GM06990 (cell line): Measurements from ENCODE around the gene MUC2.

Source experiments
- DNase-seq: peaks from one replicate; pipeline ENCODE4 v3.0.0-alpha.2; 2011; ENCODE audit not compliant: insufficient read length; ENCODE audit errors: extremely low read depth
- H3K27me3 ChIP-seq: replicated peaks from 2 replicates; pipeline ENCODE4 v1.6.0; 2011; ENCODE audit warnings: low read length; ENCODE audit not compliant: control insufficient read depth, insufficient read depth
- H3K36me3 ChIP-seq: 2 replicates; pipeline ENCODE4 v1.5.1; 2011; ENCODE audit warnings: low read length; ENCODE audit not compliant: control insufficient read depth, insufficient read depth
- H3K4me3 ChIP-seq: replicated peaks from 2 replicates; pipeline ENCODE4 v1.5.1; 2011; ENCODE audit warnings: low read depth, mild to moderate bottlenecking, control low read depth, low read length
- CTCF ChIP-seq: IDR thresholded peaks from 2 replicates; pipeline ENCODE4 v1.5.1; 2011; ENCODE audit warnings: low read length, control low read depth, mild to moderate bottlenecking, inconsistent platforms; ENCODE audit not compliant: insufficient read depth, poor library complexity, severe bottlenecking

The MUC2 gene

GRCh38 chr11:1055109-1055703 is 19.5 kb upstream of the MUC2 start:
- no peak for TF ChIP-seq CTCF
- Histone ChIP-seq H3K4me3 (no peak overlapping the region), H3K36me3 (no peaks in the 10 kb centered on the region), H3K27me3 (no peaks in the 10 kb centered on the region; the same call in 1 of the 2 replicates)
- DNase-seq: peak; percentile 0

GRCh38 chr11:1055990-1056771 is 18.5 kb upstream of the MUC2 start:
- Histone ChIP-seq H3K36me3 (no peaks in the 10 kb centered on the region), H3K27me3 (no peaks in the 10 kb centered on the region; the same call in 1 of the 2 replicates)

GRCh38 chr11:1057806-1058205 is 16.9 kb upstream of the MUC2 start:
- TF ChIP-seq CTCF: no peak
- H3K4me3 ChIP-seq: no peak overlapping the region
- H3K36me3 ChIP-seq: no peaks in the 10 kb centered on the region
- no peak for DNase-seq
- no peaks in the 10 kb centered on the region; the same call in 1 of the 2 replicates for H3K27me3 ChIP-seq

More at GRCh38 chr11:1055990-1056771, 18.5 kb upstream of the MUC2 start:
- TF ChIP-seq CTCF: no peak
- no peak overlapping the region for H3K4me3 ChIP-seq
- DNase-seq: peak; percentile 3

- TF ChIP-seq CTCF: no peak
- no peaks in the 10 kb centered on the region for H3K27me3 ChIP-seq
These were observed 14.9 kb upstream of the MUC2 start for GRCh38 chr11:1059759-1060158.

DNA sequence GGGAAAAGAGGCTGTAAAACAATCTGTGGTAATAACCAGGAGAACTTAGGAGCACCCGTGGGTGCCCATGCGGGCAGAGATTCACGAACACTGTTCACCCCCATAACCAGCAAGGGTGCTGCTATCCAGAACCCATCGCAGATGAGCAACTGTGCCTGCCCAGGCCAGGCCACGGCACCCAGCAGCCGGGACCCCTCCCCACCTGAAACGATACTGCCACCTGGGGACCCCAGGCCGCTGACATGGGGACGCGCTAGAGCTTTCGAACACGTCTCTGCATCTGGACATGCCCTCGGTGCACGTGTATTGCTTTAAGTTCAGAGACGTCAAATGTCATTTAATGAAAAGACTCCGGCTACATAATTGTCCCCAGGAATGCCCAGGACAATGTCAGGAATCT is 14.3 kb upstream of the MUC2 start:
- TF ChIP-seq CTCF: no peak
- no peak overlapping the region for H3K4me3 ChIP-seq
- H3K36me3 ChIP-seq: no peaks in the 10 kb centered on the region
- no peaks in the 10 kb centered on the region for H3K27me3 ChIP-seq
- no peak for DNase-seq

More at GRCh38 chr11:1059759-1060158, 14.9 kb upstream of the MUC2 start:
- DNase-seq: no peak
- H3K36me3 ChIP-seq: no peaks in the 10 kb centered on the region
- no peak overlapping the region for H3K4me3 ChIP-seq
